HCT116 (cell line): Measurements from ENCODE around the gene ARL6IP4. TPM values are rescaled to one million over a fixed set of nuclear protein-coding genes. Genes with fewer than 3 reads are reported as not detected.

Experiments used
- ATAC-seq: fragments of 200-7000 bp; cut with Tn5 transposase; 2 replicates; pipeline ENCODE4 v1.9.1; 2020; ENCODE audit warnings: mild to moderate bottlenecking, moderate library complexity
- BruUV-seq: library from RNA; stranded (reverse); fragments of 400-500 nt; replicated peaks from 2 replicates; lab custom pipeline; 2021; lab: Mats Ljungman, UMichigan
- CTCF ChIA-PET: fragments of 300-600 bp; sonication (Branson Sonifier 250); formaldehyde crosslinking; loops from one replicate; lab custom pipeline; 2021; ENCODE audit warnings: antibody characterized with exemption; lab: Charles Lee
- POLR2A ChIA-PET: fragments of 300-600, 350-600 bp; sonication (Branson Sonifier 250); formaldehyde crosslinking; loops from one replicate; lab custom pipeline; 2021; ENCODE audit warnings: antibody characterized with exemption; lab: Charles Lee
- RAD21 ChIA-PET, 2 experiments: fragments of 300-600 bp; sonication (Branson Sonifier 250); formaldehyde crosslinking; loops; one replicate each; lab custom pipeline; 2023; ENCODE audit warnings: low total read pairs in 2 of 2; ENCODE audit not compliant: uncharacterized antibody in 2 of 2, unreplicated experiment in 2 of 2, low non-redundant PET in 1 of 2; lab: Charles Lee
- DNase-seq: peaks from one replicate; pipeline ENCODE4 v3.0.0-alpha.2; 2010; ENCODE audit warnings: low read depth, low spot score
- H2AFZ ChIP-seq: fragments of 200-600 bp; shearing (Covaris generic), sonication (generic); 2 replicates; pipeline ENCODE4 v1.6.1; 2017; ENCODE audit warnings: low read depth, mixed run types, mixed read lengths, antibody characterized with exemption, low read length; ENCODE audit not compliant: poor library complexity, severe bottlenecking
- H3K27ac ChIP-seq: 2 replicates; pipeline ENCODE4 v1.5.1; 2012; ENCODE audit warnings: low read depth, low read length
- H3K27me3 ChIP-seq: fragments of 200-600 bp; sonication (generic); 2 replicates; pipeline ENCODE4 v1.6.1; 2016; ENCODE audit warnings: mixed run types, low read length, mixed read lengths; ENCODE audit not compliant: insufficient read depth
- H3K36me3 ChIP-seq, 2 experiments: fragments of 200-500 bp in 1 of 2; fragments of 200-600 bp in 1 of 2; sonication (Bioruptor generic) in 1 of 2; sonication (generic) in 1 of 2; 2 replicates each; pipeline versions ENCODE4 v1.5.1 to v1.6.1; 2014 to 2016; ENCODE audit warnings: low read length in 2 of 2, inconsistent platforms in 1 of 2, mixed read lengths in 1 of 2, mixed run types in 1 of 2; ENCODE audit not compliant: insufficient read depth in 2 of 2, control insufficient read depth in 1 of 2
- H3K4me1 ChIP-seq, 2 experiments: fragments of 200-600 bp in 1 of 2; sonication (generic) in 1 of 2; 2 replicates each; pipeline versions ENCODE4 v1.5.1 to v1.6.1; 2012 to 2017; ENCODE audit warnings: low read length in 2 of 2, inconsistent platforms in 1 of 2, mild to moderate bottlenecking in 1 of 2, mixed read lengths in 1 of 2, mixed run types in 1 of 2, moderate library complexity in 1 of 2; ENCODE audit not compliant: insufficient read depth in 2 of 2, control insufficient read depth in 1 of 2
- H3K4me2 ChIP-seq: fragments of 200-600 bp; sonication (generic); 2 replicates; pipeline ENCODE4 v1.6.1; 2017; ENCODE audit warnings: mixed run types, low read length, mixed read lengths
- H3K4me3 ChIP-seq, 2 experiments: fragments of 200-600 bp in 1 of 2; sonication (generic) in 1 of 2; replicated peaks in 1 of 2; 2 replicates each; pipeline ENCODE4 v1.5.1; 2011 to 2016; ENCODE audit warnings: low read length in 2 of 2, control low read depth in 1 of 2, low read depth in 1 of 2, mild to moderate bottlenecking in 1 of 2, mixed read lengths in 1 of 2, mixed run types in 1 of 2
- H3K79me2 ChIP-seq: fragments of 200-600 bp; sonication (generic); 2 replicates; pipeline ENCODE4 v1.6.1; 2017; ENCODE audit warnings: mild to moderate bottlenecking, mixed run types, low read length, moderate library complexity, mixed read lengths; ENCODE audit not compliant: insufficient read depth
- H3K9ac ChIP-seq: fragments of 200-600 bp; sonication (generic); 2 replicates; pipeline ENCODE4 v1.6.1; 2016; ENCODE audit warnings: low read length, mixed read lengths
- H3K9me2 ChIP-seq: fragments of 200-600 bp; sonication (generic), shearing (Covaris generic); 2 replicates; pipeline ENCODE4 v1.6.1; 2017; ENCODE audit warnings: mixed run types, mild to moderate bottlenecking, moderate library complexity; ENCODE audit not compliant: insufficient read depth
- H3K9me3 ChIP-seq, 2 experiments: fragments of 200-500 bp in 1 of 2; fragments of 200-600 bp in 1 of 2; sonication (Bioruptor generic) in 1 of 2; sonication (generic) in 1 of 2; 2 replicates each; pipeline ENCODE4 v1.6.1; 2014 to 2017; ENCODE audit warnings: low read length in 2 of 2, mixed read lengths in 2 of 2, inconsistent platforms in 1 of 2, low read depth in 1 of 2, mild to moderate bottlenecking in 1 of 2, mixed run types in 1 of 2, moderate library complexity in 1 of 2; ENCODE audit not compliant: control insufficient read depth in 1 of 2, insufficient read depth in 1 of 2
- H4K20me1 ChIP-seq: fragments of 200-600 bp; sonication (generic), shearing (Covaris generic); 2 replicates; pipeline ENCODE4 v1.6.1; 2017; ENCODE audit warnings: mixed run types, mild to moderate bottlenecking, moderate library complexity; ENCODE audit not compliant: insufficient read depth
- EZH2phosphoT487 ChIP-seq: fragments of 200-600 bp; IDR thresholded peaks from 2 replicates; pipeline ENCODE4 v1.6.1; 2018; ENCODE audit warnings: antibody characterized with exemption, borderline replicate concordance
- POLR2A ChIP-seq: IDR thresholded peaks from 2 replicates; pipeline ENCODE4 v1.7.0; 2011; ENCODE audit warnings: borderline replicate concordance; ENCODE audit not compliant: insufficient read depth, insufficient read length; ENCODE audit errors: extremely low read depth
- REST ChIP-seq: IDR thresholded peaks from 2 replicates; pipeline ENCODE4 v1.6.1; 2012; ENCODE audit warnings: low read depth
- TCF7L2 ChIP-seq: IDR thresholded peaks from 2 replicates; pipeline ENCODE4 v1.7.0; 2011; ENCODE audit warnings: borderline replicate concordance, inconsistent platforms; ENCODE audit not compliant: insufficient read depth, insufficient read length; ENCODE audit errors: extremely low read depth
- ZFX ChIP-seq: fragments of 450-650 bp; IDR thresholded peaks from 2 replicates; pipeline ENCODE4 v1.6.1; 2017
- intact Hi-C: fragments of 100-400 bp; cut with micrococcal nuclease; formaldehyde crosslinking; loops from 2 replicates; pipeline ENCODE4 v1.10.0; 2022
- total RNA-seq: library from RNA; stranded (reverse); gene quantifications from one replicate; pipeline ENCODE4 v1.2.1, GENCODE V29; 2021; ENCODE audit not compliant: unreplicated experiment

The ARL6IP4 gene
- total RNA-seq, 1 experiment from 2014 or later = 128 TPM

DNA sequence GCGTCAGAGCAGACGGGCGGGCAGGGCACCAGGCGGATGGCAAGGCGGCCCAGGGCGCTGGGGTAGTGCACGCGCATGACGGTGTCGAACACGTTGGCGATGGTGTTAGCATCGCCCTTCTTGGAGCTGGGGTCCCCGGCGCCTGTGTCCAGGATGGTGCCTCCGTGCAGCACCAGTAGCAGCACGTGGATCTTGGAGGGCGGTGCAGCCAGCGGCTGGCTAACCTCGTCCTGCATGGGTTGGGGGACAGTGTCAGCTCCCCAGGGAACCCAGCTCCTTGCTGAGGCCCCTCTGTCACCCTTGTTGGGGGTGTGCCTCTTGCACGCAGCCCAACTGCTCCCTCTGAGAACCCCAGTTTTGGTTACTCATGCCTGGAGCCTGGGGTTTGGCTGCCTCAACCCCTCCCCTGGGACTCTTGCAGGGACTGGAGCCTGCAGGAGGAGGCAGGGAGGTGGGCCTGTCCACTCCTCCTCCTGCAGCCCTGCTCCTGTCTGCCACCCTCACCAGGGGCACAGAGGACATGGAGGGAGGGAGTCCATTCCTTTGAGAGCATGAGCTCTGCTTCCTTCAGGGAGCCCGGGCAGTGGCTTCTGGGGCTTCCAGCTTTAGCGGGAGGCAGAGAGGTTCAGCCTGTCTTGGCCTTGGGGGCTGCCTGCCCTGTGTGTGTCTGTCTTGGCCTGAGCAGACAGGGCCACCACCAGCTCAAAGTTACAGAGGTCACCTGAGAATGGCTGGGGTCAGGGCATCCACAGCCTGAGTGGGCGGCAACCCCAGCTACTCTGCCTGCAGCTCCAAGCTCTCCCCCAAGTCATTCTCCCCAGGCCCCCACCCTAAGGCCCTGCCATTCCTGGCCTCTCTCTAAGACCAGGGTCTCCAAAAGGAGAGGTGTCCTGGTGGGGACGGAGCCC, 17.1 kb downstream of the ARL6IP4 start:
- no peaks in the 10 kb centered on the region for H3K4me1 ChIP-seq
- no peak overlapping the region for H3K4me3 ChIP-seq
- TF ChIP-seq EZH2phosphoT487 = no peak
- TF ChIP-seq ZFX = no peak
- TF ChIP-seq POLR2A = no peak
- no peak for TF ChIP-seq TCF7L2
- no peak for TF ChIP-seq REST
- POLR2A ChIA-PET = no interaction called here
- no peaks in the 10 kb centered on the region for H3K27me3 ChIP-seq
- no peak overlapping the region for H3K9ac ChIP-seq
- CTCF ChIA-PET = no interaction called here
- no peaks in the 10 kb centered on the region for H4K20me1 ChIP-seq
- H3K9me3 ChIP-seq = no peaks in the 10 kb centered on the region
- intact Hi-C loops = no loop called here
- H2AFZ ChIP-seq = no peak overlapping the region
- RAD21 ChIA-PET = no interaction called here
- no peaks in the 10 kb centered on the region for H3K79me2 ChIP-seq
- H3K27ac ChIP-seq = no peak overlapping the region
- no peak for DNase-seq
- H3K9me2 ChIP-seq = no peaks in the 10 kb centered on the region
- no TSS peak for BruUV-seq
- no peaks in the 10 kb centered on the region for H3K36me3 ChIP-seq
- no peak for ATAC-seq
- H3K4me2 ChIP-seq = no peak overlapping the region
